Measurements from ENCODE around the gene PRAMEF8.
"Not testable (repeated sequence)": the region's sequence is repeated elsewhere in the genome, so short reads cannot be mapped to it uniquely, and the experiment has no call there.

GRCh38 chr1:13302197-13302596 is 17.3 kb upstream of the PRAMEF8 start:
- not testable (repeated sequence) for TF ChIP-seq CTCF (IDR thresholded peaks at IDR 0.05); TCF7L2 (IDR thresholded peaks at IDR 0.05; ENCODE audit: low read depth, low read length); SIN3A (IDR thresholded peaks at IDR 0.05; ENCODE audit: borderline replicate concordance, insufficient read depth, low read depth, low read length); POLR2AphosphoS5 (IDR thresholded peaks at IDR 0.05; ENCODE audit: low read depth, low read length)
- TF ChIP-seq, protein P1, sequence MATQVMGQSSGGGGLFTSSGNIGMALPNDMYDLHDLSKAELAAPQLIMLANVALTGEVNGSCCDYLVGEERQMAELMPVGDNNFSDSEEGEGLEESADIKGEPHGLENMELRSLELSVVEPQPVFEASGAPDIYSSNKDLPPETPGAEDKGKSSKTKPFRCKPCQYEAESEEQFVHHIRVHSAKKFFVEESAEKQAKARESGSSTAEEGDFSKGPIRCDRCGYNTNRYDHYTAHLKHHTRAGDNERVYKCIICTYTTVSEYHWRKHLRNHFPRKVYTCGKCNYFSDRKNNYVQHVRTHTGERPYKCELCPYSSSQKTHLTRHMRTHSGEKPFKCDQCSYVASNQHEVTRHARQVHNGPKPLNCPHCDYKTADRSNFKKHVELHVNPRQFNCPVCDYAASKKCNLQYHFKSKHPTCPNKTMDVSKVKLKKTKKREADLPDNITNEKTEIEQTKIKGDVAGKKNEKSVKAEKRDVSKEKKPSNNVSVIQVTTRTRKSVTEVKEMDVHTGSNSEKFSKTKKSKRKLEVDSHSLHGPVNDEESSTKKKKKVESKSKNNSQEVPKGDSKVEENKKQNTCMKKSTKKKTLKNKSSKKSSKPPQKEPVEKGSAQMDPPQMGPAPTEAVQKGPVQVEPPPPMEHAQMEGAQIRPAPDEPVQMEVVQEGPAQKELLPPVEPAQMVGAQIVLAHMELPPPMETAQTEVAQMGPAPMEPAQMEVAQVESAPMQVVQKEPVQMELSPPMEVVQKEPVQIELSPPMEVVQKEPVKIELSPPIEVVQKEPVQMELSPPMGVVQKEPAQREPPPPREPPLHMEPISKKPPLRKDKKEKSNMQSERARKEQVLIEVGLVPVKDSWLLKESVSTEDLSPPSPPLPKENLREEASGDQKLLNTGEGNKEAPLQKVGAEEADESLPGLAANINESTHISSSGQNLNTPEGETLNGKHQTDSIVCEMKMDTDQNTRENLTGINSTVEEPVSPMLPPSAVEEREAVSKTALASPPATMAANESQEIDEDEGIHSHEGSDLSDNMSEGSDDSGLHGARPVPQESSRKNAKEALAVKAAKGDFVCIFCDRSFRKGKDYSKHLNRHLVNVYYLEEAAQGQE (IDR thresholded peaks at IDR 0.05; ENCODE audit: insufficient read depth in 1 of 2, low read depth in 2 of 2, low read length in 1 of 2): not testable (repeated sequence)

Measured in Panc1 (cell line).